ENCODE results near the gene CA12.

DNA sequence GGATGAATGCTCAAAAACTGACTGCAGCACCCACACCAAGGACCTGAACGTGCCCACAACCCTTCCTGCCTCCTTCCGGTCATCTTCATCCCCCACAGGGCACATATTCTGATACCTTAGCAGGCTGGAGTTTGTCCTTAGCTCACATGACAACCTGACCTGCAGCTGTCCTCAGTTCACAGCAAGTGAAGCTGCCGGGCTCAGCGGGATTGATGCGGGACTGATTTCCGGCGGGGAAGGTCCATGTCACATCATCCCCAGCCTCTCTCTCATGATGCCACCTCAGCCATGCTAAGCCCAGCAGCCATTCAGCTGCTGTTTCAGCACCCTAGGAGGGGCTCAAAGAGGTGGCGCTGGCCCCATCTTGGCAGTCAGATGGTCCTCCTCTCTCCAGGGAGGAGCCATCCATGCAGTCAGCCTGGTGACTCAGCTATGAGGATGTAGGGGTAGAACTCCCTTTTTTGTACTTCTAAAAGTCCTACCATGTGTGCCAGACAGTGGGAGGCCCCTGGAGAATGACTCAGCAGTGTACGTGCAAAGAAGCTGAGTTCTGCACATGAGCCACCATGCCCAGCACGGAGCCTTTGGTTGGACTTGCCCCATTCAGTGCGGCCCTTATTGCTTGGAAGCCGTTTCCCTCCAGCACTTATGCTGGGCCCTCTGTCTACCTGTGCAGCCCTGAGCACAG, 9.5 kb downstream of the CA12 start:
- TF ChIP-seq, protein P1, sequence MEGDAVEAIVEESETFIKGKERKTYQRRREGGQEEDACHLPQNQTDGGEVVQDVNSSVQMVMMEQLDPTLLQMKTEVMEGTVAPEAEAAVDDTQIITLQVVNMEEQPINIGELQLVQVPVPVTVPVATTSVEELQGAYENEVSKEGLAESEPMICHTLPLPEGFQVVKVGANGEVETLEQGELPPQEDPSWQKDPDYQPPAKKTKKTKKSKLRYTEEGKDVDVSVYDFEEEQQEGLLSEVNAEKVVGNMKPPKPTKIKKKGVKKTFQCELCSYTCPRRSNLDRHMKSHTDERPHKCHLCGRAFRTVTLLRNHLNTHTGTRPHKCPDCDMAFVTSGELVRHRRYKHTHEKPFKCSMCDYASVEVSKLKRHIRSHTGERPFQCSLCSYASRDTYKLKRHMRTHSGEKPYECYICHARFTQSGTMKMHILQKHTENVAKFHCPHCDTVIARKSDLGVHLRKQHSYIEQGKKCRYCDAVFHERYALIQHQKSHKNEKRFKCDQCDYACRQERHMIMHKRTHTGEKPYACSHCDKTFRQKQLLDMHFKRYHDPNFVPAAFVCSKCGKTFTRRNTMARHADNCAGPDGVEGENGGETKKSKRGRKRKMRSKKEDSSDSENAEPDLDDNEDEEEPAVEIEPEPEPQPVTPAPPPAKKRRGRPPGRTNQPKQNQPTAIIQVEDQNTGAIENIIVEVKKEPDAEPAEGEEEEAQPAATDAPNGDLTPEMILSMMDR (IDR thresholded peaks at IDR 0.05): no peak
- TF ChIP-seq POLR2A (IDR thresholded peaks at IDR 0.05): no peak
